K562 (cell line): ENCODE results near the gene RNF168. TPM values are rescaled to one million over a fixed set of nuclear protein-coding genes. Genes with fewer than 3 reads are reported as not detected.

ENCODE experiments used
- EP300 ChIP-seq: IDR thresholded peaks from 2 replicates; pipeline ENCODE4 v1.6.1; 2012; ENCODE audit warnings: low read length, improper control_type of control experiment
- ILF3 ChIP-seq: fragments of 450-650 bp; IDR thresholded peaks from 2 replicates; pipeline ENCODE4 v1.6.1; 2018; ENCODE audit warnings: antibody characterized with exemption, mild to moderate bottlenecking, moderate library complexity, borderline replicate concordance
- XRCC5 ChIP-seq: fragments of 200-400 bp; formaldehyde crosslinking; IDR thresholded peaks from 2 replicates; pipeline ENCODE4 v1.6.1; 2017; ENCODE audit warnings: low read depth, mild to moderate bottlenecking, low read length
- ZNF695 ChIP-seq: fragments of 450-650 bp; formaldehyde crosslinking; IDR thresholded peaks from 2 replicates; pipeline ENCODE4 v1.4.0; 2020; ENCODE audit warnings: mild to moderate bottlenecking, moderate library complexity
- polyA plus RNA-seq, 8 experiments: library from polyadenylated mRNA; depleted of rRNA in 4 of 8; stranded (reverse) in 5 of 8; unstranded in 3 of 8; fragments of >200 nt; fragmentation: Nextera tagmentation in 2 of 8; fragmentation: Illumina TruSeq in 1 of 8; extraction: Ambion mirVana in 2 of 8; extraction: Trizol in 1 of 8; gene quantifications; 2 replicates each; pipeline versions ENCODE4 v1.2.1 to v1.2.3, GENCODE V29; 2011 to 2014; ENCODE audit warnings: inconsistent platforms in 1 of 8, missing spikeins in 1 of 8
- total RNA-seq, 7 experiments: library from RNA; depleted of rRNA in 6 of 7; stranded (reverse); fragments of >200 nt in 6 of 7; fragmentation: Illumina TruSeq in 2 of 7; extraction: Trizol in 2 of 7; gene quantifications; 2 replicates each; pipeline versions ENCODE4 v1.2.1 to v1.2.3, GENCODE V29; 2011 to 2021; ENCODE audit warnings: low replicate concordance in 1 of 7
- TF ChIP-seq, protein P1 (sequence below): fragments of 200-600 bp; sonication (generic); IDR thresholded peaks from one replicate; pipeline ENCODE4 v1.6.1; 2012; ENCODE audit warnings: mild to moderate bottlenecking, low read depth, low read length, inconsistent platforms
- TF ChIP-seq, protein P2 (sequence below): fragments of 250-450 bp; sonication (Bioruptor Pico); IDR thresholded peaks from 2 replicates; pipeline ENCODE4 v1.5.0; 2021; ENCODE audit warnings: mild to moderate bottlenecking, moderate library complexity
- TF ChIP-seq, protein P3 (sequence below): fragments of 450-650 bp; formaldehyde crosslinking; IDR thresholded peaks from 2 replicates; pipeline ENCODE4 v1.4.0; 2022; ENCODE audit warnings: missing genetic modification characterization
- TF ChIP-seq, protein P4 (sequence below): fragments of 450-650 bp; formaldehyde crosslinking; IDR thresholded peaks from 2 replicates; pipeline ENCODE4 v1.4.0; 2022; ENCODE audit warnings: mild to moderate bottlenecking, moderate library complexity

Gene RNF168
- total and polyA plus RNA-seq, 9 of the 15 experiments (the other 6 are each of a cell fraction or from before 2014, with no cell fraction given) = 6.0 to 32.1 (median 16.6) TPM

DNA sequence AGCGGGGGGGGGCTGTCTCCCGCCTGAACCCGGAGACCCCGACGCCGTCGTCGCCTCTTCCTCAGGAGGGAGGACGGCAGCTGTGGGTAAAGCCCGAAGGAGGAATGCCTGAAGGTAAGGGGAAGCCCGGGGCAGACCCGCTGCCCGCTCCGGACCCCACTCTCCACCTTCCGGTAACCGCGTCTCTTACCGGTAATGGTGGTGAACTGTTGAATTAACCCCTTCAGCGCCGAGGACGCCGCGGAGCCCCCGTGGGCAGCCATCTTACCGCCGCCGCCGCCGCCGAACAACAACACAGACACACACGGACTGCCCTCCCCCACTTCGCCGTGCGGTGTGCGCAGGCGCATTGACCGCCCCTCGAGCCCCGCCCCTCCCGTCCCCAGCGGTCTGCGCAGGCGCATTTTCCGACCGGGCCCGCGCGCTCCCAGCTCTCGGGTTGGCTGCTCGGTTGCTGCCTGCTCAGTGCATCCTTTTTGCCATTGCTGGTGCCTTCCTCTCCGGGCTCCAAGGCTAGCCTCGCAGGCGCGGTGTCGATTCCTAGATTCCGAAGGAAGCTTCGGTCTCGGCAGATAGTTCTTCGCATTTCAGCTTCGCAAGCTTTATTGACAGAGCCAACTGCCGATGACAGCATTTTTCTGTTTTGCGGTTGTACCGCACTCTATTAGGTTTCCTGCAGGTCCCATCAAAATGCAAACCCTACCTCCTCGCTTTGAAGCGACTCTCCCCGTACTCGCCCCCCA lies 71.3 kb downstream of the RNF168 start, which contains the start of gene UBXN7 (continued):
- TF ChIP-seq, protein P1, sequence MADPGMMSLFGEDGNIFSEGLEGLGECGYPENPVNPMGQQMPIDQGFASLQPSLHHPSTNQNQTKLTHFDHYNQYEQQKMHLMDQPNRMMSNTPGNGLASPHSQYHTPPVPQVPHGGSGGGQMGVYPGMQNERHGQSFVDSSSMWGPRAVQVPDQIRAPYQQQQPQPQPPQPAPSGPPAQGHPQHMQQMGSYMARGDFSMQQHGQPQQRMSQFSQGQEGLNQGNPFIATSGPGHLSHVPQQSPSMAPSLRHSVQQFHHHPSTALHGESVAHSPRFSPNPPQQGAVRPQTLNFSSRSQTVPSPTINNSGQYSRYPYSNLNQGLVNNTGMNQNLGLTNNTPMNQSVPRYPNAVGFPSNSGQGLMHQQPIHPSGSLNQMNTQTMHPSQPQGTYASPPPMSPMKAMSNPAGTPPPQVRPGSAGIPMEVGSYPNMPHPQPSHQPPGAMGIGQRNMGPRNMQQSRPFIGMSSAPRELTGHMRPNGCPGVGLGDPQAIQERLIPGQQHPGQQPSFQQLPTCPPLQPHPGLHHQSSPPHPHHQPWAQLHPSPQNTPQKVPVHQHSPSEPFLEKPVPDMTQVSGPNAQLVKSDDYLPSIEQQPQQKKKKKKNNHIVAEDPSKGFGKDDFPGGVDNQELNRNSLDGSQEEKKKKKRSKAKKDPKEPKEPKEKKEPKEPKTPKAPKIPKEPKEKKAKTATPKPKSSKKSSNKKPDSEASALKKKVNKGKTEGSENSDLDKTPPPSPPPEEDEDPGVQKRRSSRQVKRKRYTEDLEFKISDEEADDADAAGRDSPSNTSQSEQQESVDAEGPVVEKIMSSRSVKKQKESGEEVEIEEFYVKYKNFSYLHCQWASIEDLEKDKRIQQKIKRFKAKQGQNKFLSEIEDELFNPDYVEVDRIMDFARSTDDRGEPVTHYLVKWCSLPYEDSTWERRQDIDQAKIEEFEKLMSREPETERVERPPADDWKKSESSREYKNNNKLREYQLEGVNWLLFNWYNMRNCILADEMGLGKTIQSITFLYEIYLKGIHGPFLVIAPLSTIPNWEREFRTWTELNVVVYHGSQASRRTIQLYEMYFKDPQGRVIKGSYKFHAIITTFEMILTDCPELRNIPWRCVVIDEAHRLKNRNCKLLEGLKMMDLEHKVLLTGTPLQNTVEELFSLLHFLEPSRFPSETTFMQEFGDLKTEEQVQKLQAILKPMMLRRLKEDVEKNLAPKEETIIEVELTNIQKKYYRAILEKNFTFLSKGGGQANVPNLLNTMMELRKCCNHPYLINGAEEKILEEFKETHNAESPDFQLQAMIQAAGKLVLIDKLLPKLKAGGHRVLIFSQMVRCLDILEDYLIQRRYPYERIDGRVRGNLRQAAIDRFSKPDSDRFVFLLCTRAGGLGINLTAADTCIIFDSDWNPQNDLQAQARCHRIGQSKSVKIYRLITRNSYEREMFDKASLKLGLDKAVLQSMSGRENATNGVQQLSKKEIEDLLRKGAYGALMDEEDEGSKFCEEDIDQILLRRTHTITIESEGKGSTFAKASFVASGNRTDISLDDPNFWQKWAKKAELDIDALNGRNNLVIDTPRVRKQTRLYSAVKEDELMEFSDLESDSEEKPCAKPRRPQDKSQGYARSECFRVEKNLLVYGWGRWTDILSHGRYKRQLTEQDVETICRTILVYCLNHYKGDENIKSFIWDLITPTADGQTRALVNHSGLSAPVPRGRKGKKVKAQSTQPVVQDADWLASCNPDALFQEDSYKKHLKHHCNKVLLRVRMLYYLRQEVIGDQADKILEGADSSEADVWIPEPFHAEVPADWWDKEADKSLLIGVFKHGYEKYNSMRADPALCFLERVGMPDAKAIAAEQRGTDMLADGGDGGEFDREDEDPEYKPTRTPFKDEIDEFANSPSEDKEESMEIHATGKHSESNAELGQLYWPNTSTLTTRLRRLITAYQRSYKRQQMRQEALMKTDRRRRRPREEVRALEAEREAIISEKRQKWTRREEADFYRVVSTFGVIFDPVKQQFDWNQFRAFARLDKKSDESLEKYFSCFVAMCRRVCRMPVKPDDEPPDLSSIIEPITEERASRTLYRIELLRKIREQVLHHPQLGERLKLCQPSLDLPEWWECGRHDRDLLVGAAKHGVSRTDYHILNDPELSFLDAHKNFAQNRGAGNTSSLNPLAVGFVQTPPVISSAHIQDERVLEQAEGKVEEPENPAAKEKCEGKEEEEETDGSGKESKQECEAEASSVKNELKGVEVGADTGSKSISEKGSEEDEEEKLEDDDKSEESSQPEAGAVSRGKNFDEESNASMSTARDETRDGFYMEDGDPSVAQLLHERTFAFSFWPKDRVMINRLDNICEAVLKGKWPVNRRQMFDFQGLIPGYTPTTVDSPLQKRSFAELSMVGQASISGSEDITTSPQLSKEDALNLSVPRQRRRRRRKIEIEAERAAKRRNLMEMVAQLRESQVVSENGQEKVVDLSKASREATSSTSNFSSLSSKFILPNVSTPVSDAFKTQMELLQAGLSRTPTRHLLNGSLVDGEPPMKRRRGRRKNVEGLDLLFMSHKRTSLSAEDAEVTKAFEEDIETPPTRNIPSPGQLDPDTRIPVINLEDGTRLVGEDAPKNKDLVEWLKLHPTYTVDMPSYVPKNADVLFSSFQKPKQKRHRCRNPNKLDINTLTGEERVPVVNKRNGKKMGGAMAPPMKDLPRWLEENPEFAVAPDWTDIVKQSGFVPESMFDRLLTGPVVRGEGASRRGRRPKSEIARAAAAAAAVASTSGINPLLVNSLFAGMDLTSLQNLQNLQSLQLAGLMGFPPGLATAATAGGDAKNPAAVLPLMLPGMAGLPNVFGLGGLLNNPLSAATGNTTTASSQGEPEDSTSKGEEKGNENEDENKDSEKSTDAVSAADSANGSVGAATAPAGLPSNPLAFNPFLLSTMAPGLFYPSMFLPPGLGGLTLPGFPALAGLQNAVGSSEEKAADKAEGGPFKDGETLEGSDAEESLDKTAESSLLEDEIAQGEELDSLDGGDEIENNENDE = no peak
- TF ChIP-seq EP300 (peak; percentile 26; the same call in 1 of the 2 replicates), ZNF695 (CRISPR knock-in tag) (no peak), XRCC5 (peak; percentile 16; the same call in 1 of the 2 replicates), ILF3 (no peak)
- TF ChIP-seq, protein P2, sequence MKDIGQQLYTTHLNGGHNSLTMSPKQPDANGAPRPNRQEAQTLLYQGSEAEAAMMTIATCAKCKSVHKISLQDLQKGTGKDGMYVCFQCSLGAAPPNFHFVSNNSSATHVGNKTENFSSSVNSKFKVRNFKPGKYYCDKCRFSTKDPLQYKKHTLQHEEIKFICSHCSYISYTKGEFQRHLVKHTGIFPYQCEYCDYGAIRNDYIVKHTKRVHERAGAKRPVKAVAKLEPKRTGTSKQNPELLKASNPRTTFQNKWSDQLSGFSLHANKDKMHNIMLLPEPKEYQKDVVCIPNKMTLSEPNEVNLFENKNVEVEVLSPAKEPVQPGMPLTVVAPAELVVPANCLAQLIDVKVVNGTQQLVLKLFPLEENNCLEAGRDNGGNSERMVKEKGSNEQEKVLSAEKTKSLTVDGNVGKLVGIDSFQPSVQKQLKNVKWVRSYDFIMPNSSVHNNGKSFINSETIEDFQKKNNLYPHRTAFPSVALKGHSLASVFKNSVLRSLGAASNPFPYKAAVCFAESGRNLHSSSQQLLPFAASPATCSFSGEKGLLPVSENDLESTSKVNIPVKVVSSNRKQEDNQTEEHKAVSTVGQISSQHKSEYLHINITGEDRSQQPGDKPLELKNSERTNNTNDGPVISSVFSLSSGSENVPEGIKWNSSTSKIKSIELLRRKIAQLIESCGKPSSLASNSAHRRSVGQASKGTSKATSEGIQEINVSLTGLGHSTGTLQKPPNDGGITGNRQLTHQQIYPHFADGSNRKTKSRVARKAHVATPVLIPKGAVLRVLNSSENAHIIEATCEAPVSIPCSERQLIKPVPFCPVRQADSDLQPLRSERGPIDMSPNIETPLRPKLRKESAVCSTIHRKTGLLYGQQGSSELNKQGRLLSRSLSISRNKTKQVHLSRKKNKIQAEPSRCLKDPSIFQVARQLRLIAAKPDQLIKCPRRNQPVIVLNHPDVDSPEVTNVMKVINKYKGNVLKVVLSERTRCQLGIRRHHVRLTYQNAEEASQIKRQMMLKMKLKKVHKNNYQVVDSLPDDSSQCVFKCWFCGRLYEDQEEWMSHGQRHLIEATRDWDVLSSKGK (CRISPR knock-in tag) = no peak
- TF ChIP-seq, protein P3, sequence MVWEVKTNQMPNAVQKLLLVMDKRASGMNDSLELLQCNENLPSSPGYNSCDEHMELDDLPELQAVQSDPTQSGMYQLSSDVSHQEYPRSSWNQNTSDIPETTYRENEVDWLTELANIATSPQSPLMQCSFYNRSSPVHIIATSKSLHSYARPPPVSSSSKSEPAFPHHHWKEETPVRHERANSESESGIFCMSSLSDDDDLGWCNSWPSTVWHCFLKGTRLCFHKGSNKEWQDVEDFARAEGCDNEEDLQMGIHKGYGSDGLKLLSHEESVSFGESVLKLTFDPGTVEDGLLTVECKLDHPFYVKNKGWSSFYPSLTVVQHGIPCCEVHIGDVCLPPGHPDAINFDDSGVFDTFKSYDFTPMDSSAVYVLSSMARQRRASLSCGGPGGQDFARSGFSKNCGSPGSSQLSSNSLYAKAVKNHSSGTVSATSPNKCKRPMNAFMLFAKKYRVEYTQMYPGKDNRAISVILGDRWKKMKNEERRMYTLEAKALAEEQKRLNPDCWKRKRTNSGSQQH (CRISPR knock-in tag) = no peak
- TF ChIP-seq, protein P4, sequence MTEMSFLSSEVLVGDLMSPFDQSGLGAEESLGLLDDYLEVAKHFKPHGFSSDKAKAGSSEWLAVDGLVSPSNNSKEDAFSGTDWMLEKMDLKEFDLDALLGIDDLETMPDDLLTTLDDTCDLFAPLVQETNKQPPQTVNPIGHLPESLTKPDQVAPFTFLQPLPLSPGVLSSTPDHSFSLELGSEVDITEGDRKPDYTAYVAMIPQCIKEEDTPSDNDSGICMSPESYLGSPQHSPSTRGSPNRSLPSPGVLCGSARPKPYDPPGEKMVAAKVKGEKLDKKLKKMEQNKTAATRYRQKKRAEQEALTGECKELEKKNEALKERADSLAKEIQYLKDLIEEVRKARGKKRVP (CRISPR knock-in tag) = no peak
